ENCODE results near the gene MAP7. TPM values are rescaled to one million over a fixed set of nuclear protein-coding genes. Genes with fewer than 3 reads are reported as not detected.

The MAP7 gene
- total RNA-seq, 2 donors from 2014 or later = 69.4 to 74.3 TPM

- H3K9ac ChIP-seq (ENCODE audit: low read depth in 2 of 2, low read length in 2 of 2) = no peak overlapping the region
- H3K4me3 ChIP-seq = no peak overlapping the region
- H3K4me1 ChIP-seq = no peaks in the 10 kb centered on the region
- no peak overlapping the region for H3K27ac ChIP-seq
- no peaks in the 10 kb centered on the region for H3K36me3 ChIP-seq
- intact Hi-C loops (cut with DNase I) = no loop called here
- no peak for TF ChIP-seq CTCF (IDR thresholded peaks at IDR 0.05)
- H3K9me3 ChIP-seq = no peaks in the 10 kb centered on the region
- DNase-seq = no peak
- no peaks in the 10 kb centered on the region for H3K27me3 ChIP-seq
These were observed 205.8 kb downstream of the MAP7 start for GRCh38 chr6:136344420-136344819.

GRCh38 chr6:136343700-136344099, 206.5 kb downstream of the MAP7 start:
- Histone ChIP-seq H3K9me3 (no peaks in the 10 kb centered on the region), H3K4me1 (no peaks in the 10 kb centered on the region), H3K27me3 (no peaks in the 10 kb centered on the region), H3K27ac (no peak overlapping the region), H3K36me3 (no peaks in the 10 kb centered on the region), H3K4me3 (no peak overlapping the region), H3K9ac (ENCODE audit: low read depth in 2 of 2, low read length in 2 of 2) (no peak overlapping the region)
- intact Hi-C loops (cut with DNase I) = no loop called here
- TF ChIP-seq CTCF (IDR thresholded peaks at IDR 0.05) = no peak
- DNase-seq = no peak

GRCh38 chr6:136343275-136343674, 206.9 kb downstream of the MAP7 start:
- no peak overlapping the region for H3K4me3 ChIP-seq
- intact Hi-C loops (cut with DNase I) = no loop called here
- H3K27ac ChIP-seq = no peak overlapping the region
- H3K9ac ChIP-seq (ENCODE audit: low read depth in 2 of 2, low read length in 2 of 2) = no peak overlapping the region
- no peaks in the 10 kb centered on the region for H3K4me1 ChIP-seq
- no peak for DNase-seq
- TF ChIP-seq CTCF (IDR thresholded peaks at IDR 0.05) = no peak
- no peaks in the 10 kb centered on the region for H3K27me3 ChIP-seq
- no peaks in the 10 kb centered on the region for H3K36me3 ChIP-seq
- H3K9me3 ChIP-seq = no peaks in the 10 kb centered on the region

GRCh38 chr6:136341967-136342366, 208.3 kb downstream of the MAP7 start:
- no peaks in the 10 kb centered on the region for H3K27me3 ChIP-seq
- no peaks in the 10 kb centered on the region for H3K4me1 ChIP-seq
- no peak overlapping the region for H3K27ac ChIP-seq
- no peaks in the 10 kb centered on the region for H3K9me3 ChIP-seq
- H3K9ac ChIP-seq (ENCODE audit: low read depth in 2 of 2, low read length in 2 of 2) = no peak overlapping the region
- intact Hi-C loops (cut with DNase I) = no loop called here
- H3K4me3 ChIP-seq = no peak overlapping the region
- no peak for TF ChIP-seq CTCF (IDR thresholded peaks at IDR 0.05)
- no peak for DNase-seq
- no peaks in the 10 kb centered on the region for H3K36me3 ChIP-seq

GRCh38 chr6:136341367-136341766, 208.9 kb downstream of the MAP7 start:
- intact Hi-C loops (cut with DNase I) = no loop called here
- H3K27me3 ChIP-seq = no peaks in the 10 kb centered on the region
- H3K4me3 ChIP-seq = no peak overlapping the region
- no peak overlapping the region for H3K27ac ChIP-seq
- H3K9me3 ChIP-seq = no peaks in the 10 kb centered on the region
- no peak for TF ChIP-seq CTCF (IDR thresholded peaks at IDR 0.05)
- no peaks in the 10 kb centered on the region for H3K4me1 ChIP-seq
- no peak overlapping the region for H3K9ac ChIP-seq (ENCODE audit: low read depth in 2 of 2, low read length in 2 of 2)
- H3K36me3 ChIP-seq = no peaks in the 10 kb centered on the region
- no peak for DNase-seq

- no peak overlapping the region for H3K9ac ChIP-seq (ENCODE audit: low read depth in 2 of 2, low read length in 2 of 2)
- no peaks in the 10 kb centered on the region for H3K27me3 ChIP-seq
- H3K9me3 ChIP-seq = no peaks in the 10 kb centered on the region
- intact Hi-C loops (cut with DNase I) = no loop called here
- TF ChIP-seq CTCF (IDR thresholded peaks at IDR 0.05) = no peak
- H3K36me3 ChIP-seq = no peaks in the 10 kb centered on the region
- no peak overlapping the region for H3K4me3 ChIP-seq
- no peak for DNase-seq
- no peaks in the 10 kb centered on the region for H3K4me1 ChIP-seq
- H3K27ac ChIP-seq = no peak overlapping the region
These were observed 211.7 kb downstream of the MAP7 start for GRCh38 chr6:136338486-136338885.
